Tibial artery (tissue), 4 donors: ENCODE measurements around the gene CFAP52.

Experiments used
- DNase-seq, 2 donors: peaks; one replicate each; pipeline ENCODE4 v3.0.0-alpha.2; 2019
- H3K27ac ChIP-seq, 2 donors: fragments of 200-600 bp; sonication (generic) in 1 of 2; 1 replicate in 1 of 2; 2 replicates in 1 of 2; pipeline ENCODE4 v1.5.1; 2018 to 2019; ENCODE audit warnings: mild to moderate bottlenecking in 1 of 2
- H3K27me3 ChIP-seq, 2 donors: fragments of 200-600 bp; sonication (generic) in 1 of 2; one replicate each; pipeline versions ENCODE4 v1.5.1 to v1.6.0; 2016 to 2019
- H3K36me3 ChIP-seq, 3 donors: fragments of 200-600 bp; sonication (generic) in 2 of 3; one replicate each; pipeline ENCODE4 v1.5.1; 2016 to 2019; ENCODE audit warnings: mild to moderate bottlenecking in 2 of 3
- H3K4me1 ChIP-seq, 4 donors: fragments of 200-600 bp; sonication (generic) in 2 of 4; 1 replicate in 3 of 4; 2 replicates in 1 of 4; pipeline ENCODE4 v1.5.1; 2016 to 2019
- H3K4me3 ChIP-seq, 2 donors: fragments of 200-600 bp; sonication (generic) in 1 of 2; 1 replicate in 1 of 2; 2 replicates in 1 of 2; pipeline ENCODE4 v1.5.1; 2018 to 2019; ENCODE audit warnings: mild to moderate bottlenecking in 2 of 2
- H3K9me3 ChIP-seq, 3 donors: fragments of 200-600 bp; sonication (generic) in 1 of 3; one replicate each; pipeline ENCODE4 v1.5.1; 2016 to 2019
- CTCF ChIP-seq, 2 experiments: fragments of 200-600 bp in 1 of 2; fragments of 450-650 bp in 1 of 2; IDR thresholded peaks; one replicate each; pipeline ENCODE4 v1.5.1; 2017 to 2019; ENCODE audit warnings: antibody characterized with exemption in 2 of 2, mild to moderate bottlenecking in 1 of 2, moderate library complexity in 1 of 2
- intact Hi-C: fragments of 100-400 bp; cut with DNase I; formaldehyde crosslinking; loops from one replicate; pipeline ENCODE4 v1.15.0; 2023; ENCODE audit warnings: low total_unique reads

CFAP52 gene

GRCh38 chr17:9576521-9577372, at the start of gene CFAP52:
Gene CFAP52, plus strand, starts transcription at chr17:9576642. Its CDS starts 54 bp downstream, at chr17:9576696.
- intact Hi-C loops, result loop anchor here (10.0 kb wide), 1 partner anchor 1902 kb away; no protein-coding TSS in a partner anchor
- peak; percentile 71 to 86 for DNase-seq
- H3K27ac ChIP-seq, result peak within 1 kb of the TSS; percentile 58 to 72

GRCh38 chr17:9527788-9528187, 48.7 kb upstream of the CFAP52 start:
- TF ChIP-seq CTCF (IDR thresholded peaks at IDR 0.05), result no peak
- intact Hi-C loops, result loop anchor here (5.0 kb wide), 1 partner anchor 535 kb away; no protein-coding TSS in a partner anchor
- H3K4me3 ChIP-seq, result no peak overlapping the region
- H3K36me3 ChIP-seq, result no peaks in the 10 kb centered on the region
- H3K9me3 ChIP-seq, result no peaks in the 10 kb centered on the region
- no peak for DNase-seq
- no peak overlapping the region for H3K27ac ChIP-seq
- no peaks in the 10 kb centered on the region for H3K4me1 ChIP-seq
- H3K27me3 ChIP-seq, result no peaks in the 10 kb centered on the region

More at GRCh38 chr17:9576521-9577372, at the start of gene CFAP52:
- Histone ChIP-seq H3K4me3 (peak within 1 kb of the TSS; percentile 63 to 72), H3K9me3 (no peaks in the 10 kb centered on the region), H3K36me3 (no peaks in the 10 kb centered on the region), H3K4me1 (peaks cover 3 to 24% (median 7%) of the 10 kb centered on the region in 4 donors), H3K27me3 (no peaks in the 10 kb centered on the region)
- TF ChIP-seq CTCF (IDR thresholded peaks at IDR 0.05), result peak; percentile 40 to 52

GRCh38 chr17:9529033-9529700, 47.3 kb upstream of the CFAP52 start:
- Histone ChIP-seq H3K4me3 (no peak overlapping the region), H3K36me3 (no peaks in the 10 kb centered on the region), H3K4me1 (no peaks in the 10 kb centered on the region), H3K27ac (no peak overlapping the region), H3K9me3 (no peaks in the 10 kb centered on the region), H3K27me3 (no peaks in the 10 kb centered on the region)
- DNase-seq, result no peak
- intact Hi-C loops, result loop anchor here (5.0 kb wide), 1 partner anchor 537 kb away; no protein-coding TSS in a partner anchor
- TF ChIP-seq CTCF (IDR thresholded peaks at IDR 0.05), result peak; percentile 23 to 32

GRCh38 chr17:9531034-9531433, 45.4 kb upstream of the CFAP52 start:
- no peak for TF ChIP-seq CTCF (IDR thresholded peaks at IDR 0.05)
- Histone ChIP-seq H3K27ac (no peak overlapping the region), H3K4me3 (no peak overlapping the region), H3K27me3 (no peaks in the 10 kb centered on the region), H3K9me3 (no peaks in the 10 kb centered on the region), H3K4me1 (no peaks in the 10 kb centered on the region), H3K36me3 (no peaks in the 10 kb centered on the region)
- intact Hi-C loops, result no loop called here
- no peak for DNase-seq

GRCh38 chr17:9532715-9533114, 43.7 kb upstream of the CFAP52 start:
- DNase-seq, result no peak
- Histone ChIP-seq H3K36me3 (no peaks in the 10 kb centered on the region), H3K4me3 (no peak overlapping the region), H3K4me1 (peaks cover 0 to 6% (median 0%) of the 10 kb centered on the region in 4 donors), H3K27ac (no peak overlapping the region), H3K9me3 (no peaks in the 10 kb centered on the region), H3K27me3 (no peaks in the 10 kb centered on the region)
- intact Hi-C loops, result no loop called here
- TF ChIP-seq CTCF (IDR thresholded peaks at IDR 0.05), result no peak
